ENCODE measurements around the gene GABARAP. TPM values are rescaled to one million over a fixed set of nuclear protein-coding genes. Genes with fewer than 3 reads are reported as not detected.

The GABARAP gene
- total and polyA plus RNA-seq, 2 of the 8 experiments (the other 6 are each of a cell fraction or from before 2014, with no cell fraction given), result 252 to 581 TPM

GRCh38 chr17:7281953-7282751, 39.9 kb upstream of the GABARAP start (continued):
- TF ChIP-seq YY1 (IDR thresholded peaks at IDR 0.05; ENCODE audit: low read depth, low read length), result no peak
- no peak for TF ChIP-seq CTBP2 (IDR thresholded peaks at IDR 0.05; ENCODE audit: borderline replicate concordance, insufficient read depth, insufficient read length, low read length)
- no peak for TF ChIP-seq POU5F1 (IDR thresholded peaks at IDR 0.05; ENCODE audit: low read depth, low read length)
- TF ChIP-seq CHD7 (IDR thresholded peaks at IDR 0.05; ENCODE audit: insufficient replicate concordance, low read length), result no peak
- no peak for TF ChIP-seq MAFK (IDR thresholded peaks at IDR 0.05; ENCODE audit: low read depth, low read length)
- no peak for TF ChIP-seq RXRA (IDR thresholded peaks at IDR 0.05; ENCODE audit: insufficient read depth, low read depth, low read length)
- TF ChIP-seq, protein P1, sequence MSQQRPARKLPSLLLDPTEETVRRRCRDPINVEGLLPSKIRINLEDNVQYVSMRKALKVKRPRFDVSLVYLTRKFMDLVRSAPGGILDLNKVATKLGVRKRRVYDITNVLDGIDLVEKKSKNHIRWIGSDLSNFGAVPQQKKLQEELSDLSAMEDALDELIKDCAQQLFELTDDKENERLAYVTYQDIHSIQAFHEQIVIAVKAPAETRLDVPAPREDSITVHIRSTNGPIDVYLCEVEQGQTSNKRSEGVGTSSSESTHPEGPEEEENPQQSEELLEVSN (IDR thresholded peaks at IDR 0.05), result 0 out of 2 replicates have a peak, but pooled peaks have one; percentile 8
- TF ChIP-seq NRF1 (IDR thresholded peaks at IDR 0.05; ENCODE audit: low read depth, low read length), result peak; percentile 53
- no peak for TF ChIP-seq ASH2L (IDR thresholded peaks at IDR 0.05; ENCODE audit: low read length)
